ENCODE data around the gene SLMAP.

Gene SLMAP

DNA sequence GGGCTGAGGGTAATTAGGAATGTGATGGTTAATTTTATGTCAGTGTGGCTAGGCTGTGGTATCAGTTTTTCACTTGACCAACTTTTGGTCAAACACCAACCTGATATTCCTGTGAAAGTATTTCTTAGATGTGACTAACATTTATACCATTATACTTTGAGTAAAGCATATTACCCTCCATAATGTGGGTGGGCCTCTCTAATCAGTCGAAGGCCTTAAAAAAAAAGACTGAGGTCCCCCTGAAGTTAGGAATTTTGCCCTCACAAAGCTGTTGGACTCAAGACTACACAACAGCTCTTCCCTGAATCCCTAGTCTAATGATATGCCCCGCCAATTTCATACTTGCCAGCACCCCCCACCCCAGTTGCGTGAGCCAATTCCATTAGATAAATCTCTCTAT is 12.5 kb downstream of the SLMAP start:
- DNase-seq (no peak), ATAC-seq (replicated peaks) (no peak)
- peaks cover 25 to 46% of the 10 kb centered on the region in 2 donors for H3K4me1 Mint-ChIP-seq
- H3K36me3 Mint-ChIP-seq: peaks cover 35 to 55% of the 10 kb centered on the region in 2 donors
- H3K9me3 Mint-ChIP-seq: no peaks in the 10 kb centered on the region
- H3K4me3 Mint-ChIP-seq: no peak overlapping the region
- H3K27me3 Mint-ChIP-seq: no peaks in the 10 kb centered on the region
- H3K27ac Mint-ChIP-seq: peak overlapping the region; percentile 42

- H3K4me3 Mint-ChIP-seq: no peak overlapping the region
- peaks cover 14 to 30% of the 10 kb centered on the region in 2 donors for H3K4me1 Mint-ChIP-seq
- H3K27ac Mint-ChIP-seq: no peak overlapping the region
- H3K27me3 Mint-ChIP-seq: no peaks in the 10 kb centered on the region
- H3K9me3 Mint-ChIP-seq: no peaks in the 10 kb centered on the region
- ATAC-seq (replicated peaks) (no peak), DNase-seq (no peak)
- peaks cover 20 to 41% of the 10 kb centered on the region in 2 donors for H3K36me3 Mint-ChIP-seq
Measured at GRCh38 chr3:57770009-57770827, 14.1 kb downstream of the SLMAP start.

GRCh38 chr3:57772251-57772650 is 16.1 kb downstream of the SLMAP start:
- H3K36me3 Mint-ChIP-seq: peaks cover 14 to 34% of the 10 kb centered on the region in 2 donors
- no peaks in the 10 kb centered on the region for H3K27me3 Mint-ChIP-seq
- ATAC-seq (replicated peaks) (no peak), DNase-seq (no peak)
- H3K4me3 Mint-ChIP-seq: no peak overlapping the region
- no peaks in the 10 kb centered on the region for H3K9me3 Mint-ChIP-seq
- H3K27ac Mint-ChIP-seq: no peak overlapping the region
- peaks cover 14 to 29% of the 10 kb centered on the region in 2 donors for H3K4me1 Mint-ChIP-seq

DNA sequence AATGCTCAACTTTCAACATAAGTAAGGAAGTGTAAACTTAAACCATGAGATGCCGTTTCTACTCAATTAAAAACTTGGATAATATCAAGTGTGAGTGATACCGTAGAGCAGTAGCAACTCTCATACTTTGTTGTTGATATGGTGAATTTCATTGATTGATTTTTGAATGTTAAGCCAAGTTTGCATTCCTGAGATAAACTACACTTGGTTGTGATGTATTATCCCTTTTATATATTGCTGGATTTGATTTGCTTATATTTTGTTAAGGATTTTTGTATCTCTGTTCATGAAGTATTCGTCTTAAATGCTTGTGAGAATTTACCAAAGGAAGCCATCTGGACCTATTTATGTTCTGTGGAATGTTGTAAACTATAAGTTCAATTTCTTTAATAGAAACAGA is 21.7 kb downstream of the SLMAP start:
- no peak for ATAC-seq (replicated peaks)
- Mint-ChIP-seq H3K9me3 (no peaks in the 10 kb centered on the region), H3K4me3 (no peak overlapping the region), H3K4me1 (peaks cover 6 to 19% of the 10 kb centered on the region in 2 donors), H3K27ac (no peak overlapping the region), H3K27me3 (no peaks in the 10 kb centered on the region), H3K36me3 (peaks cover 13 to 25% of the 10 kb centered on the region in 2 donors)
- DNase-seq: no peak

DNA sequence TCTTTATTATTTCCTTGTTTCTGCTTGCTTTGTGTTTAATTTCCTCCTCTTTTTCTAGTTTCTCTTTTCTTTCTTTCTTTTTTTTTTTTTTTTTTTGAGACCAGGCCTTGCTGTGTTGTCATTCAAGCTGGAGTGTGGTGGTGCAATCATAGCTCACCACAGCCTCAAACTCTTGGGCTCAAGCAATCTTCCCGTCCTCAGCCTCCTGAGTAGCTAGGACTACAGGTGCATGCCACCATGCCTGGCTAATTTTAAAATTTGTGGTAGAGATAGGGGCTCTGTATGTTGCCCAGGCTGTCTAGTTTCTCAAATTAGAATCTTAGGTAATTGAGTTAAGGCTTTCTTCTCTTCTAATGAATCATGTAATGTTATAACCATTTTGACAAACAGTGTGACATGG is 22.4 kb downstream of the SLMAP start:
- Mint-ChIP-seq H3K4me3 (no peak overlapping the region), H3K27ac (no peak overlapping the region)
- DNase-seq: no peak

DNA sequence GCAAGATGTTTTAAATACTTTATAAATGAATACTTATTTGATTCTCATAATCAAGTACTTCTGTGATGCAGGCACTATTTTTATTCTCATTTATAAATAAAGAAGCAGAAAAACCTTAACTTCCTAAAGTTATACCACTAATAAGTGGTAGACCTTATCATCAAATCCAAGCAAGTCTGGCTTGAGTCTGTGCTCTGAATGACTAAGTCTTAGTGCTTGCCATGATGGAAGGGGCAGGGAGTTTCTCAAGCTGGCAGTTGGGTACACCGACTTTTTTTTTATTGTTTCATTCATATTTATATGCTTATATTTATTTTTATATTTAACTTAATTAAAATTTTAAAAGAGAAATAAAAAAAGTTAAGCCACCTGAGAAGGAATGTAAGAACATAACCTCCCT is 23.6 kb downstream of the SLMAP start:
- no peak for ATAC-seq (replicated peaks)
- peaks cover 12 to 36% of the 10 kb centered on the region in 2 donors for H3K4me1 Mint-ChIP-seq
- H3K9me3 Mint-ChIP-seq: no peaks in the 10 kb centered on the region
- no peak overlapping the region for H3K4me3 Mint-ChIP-seq
- DNase-seq: no peak
- H3K27ac Mint-ChIP-seq: no peak overlapping the region
- no peaks in the 10 kb centered on the region for H3K27me3 Mint-ChIP-seq
- H3K36me3 Mint-ChIP-seq: peaks cover 13 to 29% of the 10 kb centered on the region in 2 donors

More for the DNA sequence above, 22.4 kb downstream of the SLMAP start:
- ATAC-seq (replicated peaks): no peak
- no peaks in the 10 kb centered on the region for H3K27me3 Mint-ChIP-seq
- H3K9me3 Mint-ChIP-seq: no peaks in the 10 kb centered on the region
- peaks cover 8 to 24% of the 10 kb centered on the region in 2 donors for H3K4me1 Mint-ChIP-seq
- H3K36me3 Mint-ChIP-seq: peaks cover 13 to 29% of the 10 kb centered on the region in 2 donors

- Mint-ChIP-seq H3K36me3 (peaks cover 11 to 23% of the 10 kb centered on the region in 2 donors), H3K27ac (no peak overlapping the region), H3K27me3 (no peaks in the 10 kb centered on the region), H3K4me3 (no peak overlapping the region), H3K4me1 (peaks cover 10 to 27% of the 10 kb centered on the region in 2 donors), H3K9me3 (no peaks in the 10 kb centered on the region)
- DNase-seq (no peak), ATAC-seq (replicated peaks) (no peak)
Measured at GRCh38 chr3:57783186-57784088, 27.3 kb downstream of the SLMAP start.

DNA sequence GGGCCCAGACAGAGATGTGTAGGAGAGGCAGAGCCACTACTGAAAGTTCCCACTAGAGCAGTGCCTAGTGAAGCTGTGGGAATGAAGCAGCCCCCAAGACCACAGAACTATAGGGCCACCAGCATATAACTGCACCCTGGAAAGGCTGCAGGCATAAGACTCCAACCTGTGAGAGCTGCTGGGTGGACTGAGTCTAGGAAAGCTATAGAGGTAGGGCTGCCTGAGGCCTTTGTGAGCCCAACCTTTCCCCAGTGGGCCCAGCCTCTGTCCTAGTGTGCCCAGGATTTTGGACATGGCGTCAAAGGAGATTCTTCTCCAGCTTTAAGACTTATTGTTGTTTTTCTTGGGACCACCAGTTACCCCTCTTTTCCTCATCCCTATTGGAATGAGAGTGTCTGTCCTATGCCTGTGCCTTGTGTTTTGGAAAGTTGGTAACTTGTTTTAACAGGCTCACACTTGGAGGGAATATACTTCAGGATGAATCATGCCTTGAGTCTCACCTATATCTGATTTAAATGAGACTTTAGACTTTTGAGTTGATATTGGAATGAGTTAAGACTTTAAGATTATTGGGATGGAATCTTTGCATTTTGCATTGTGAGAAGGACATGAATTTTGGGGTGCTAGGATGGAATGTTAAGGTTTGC is 28.1 kb downstream of the SLMAP start:
- no peak overlapping the region for H3K4me3 Mint-ChIP-seq
- peaks cover 6 to 17% of the 10 kb centered on the region in 2 donors for H3K36me3 Mint-ChIP-seq

GRCh38 chr3:57785446-57785845 is 29.3 kb downstream of the SLMAP start:
- Mint-ChIP-seq H3K4me3 (no peak overlapping the region), H3K36me3 (peaks cover 6 to 17% of the 10 kb centered on the region in 2 donors), H3K4me1 (peaks cover 10 to 23% of the 10 kb centered on the region in 2 donors), H3K27me3 (no peaks in the 10 kb centered on the region), H3K27ac (no peak overlapping the region), H3K9me3 (no peaks in the 10 kb centered on the region)
- DNase-seq (no peak), ATAC-seq (replicated peaks) (no peak)

More for the DNA sequence above, 28.1 kb downstream of the SLMAP start:
- peaks cover 10 to 23% of the 10 kb centered on the region in 2 donors for H3K4me1 Mint-ChIP-seq
- H3K27ac Mint-ChIP-seq: no peak overlapping the region
- DNase-seq: no peak
- no peak for ATAC-seq (replicated peaks)
- H3K9me3 Mint-ChIP-seq: no peaks in the 10 kb centered on the region
- H3K27me3 Mint-ChIP-seq: no peaks in the 10 kb centered on the region

DNA sequence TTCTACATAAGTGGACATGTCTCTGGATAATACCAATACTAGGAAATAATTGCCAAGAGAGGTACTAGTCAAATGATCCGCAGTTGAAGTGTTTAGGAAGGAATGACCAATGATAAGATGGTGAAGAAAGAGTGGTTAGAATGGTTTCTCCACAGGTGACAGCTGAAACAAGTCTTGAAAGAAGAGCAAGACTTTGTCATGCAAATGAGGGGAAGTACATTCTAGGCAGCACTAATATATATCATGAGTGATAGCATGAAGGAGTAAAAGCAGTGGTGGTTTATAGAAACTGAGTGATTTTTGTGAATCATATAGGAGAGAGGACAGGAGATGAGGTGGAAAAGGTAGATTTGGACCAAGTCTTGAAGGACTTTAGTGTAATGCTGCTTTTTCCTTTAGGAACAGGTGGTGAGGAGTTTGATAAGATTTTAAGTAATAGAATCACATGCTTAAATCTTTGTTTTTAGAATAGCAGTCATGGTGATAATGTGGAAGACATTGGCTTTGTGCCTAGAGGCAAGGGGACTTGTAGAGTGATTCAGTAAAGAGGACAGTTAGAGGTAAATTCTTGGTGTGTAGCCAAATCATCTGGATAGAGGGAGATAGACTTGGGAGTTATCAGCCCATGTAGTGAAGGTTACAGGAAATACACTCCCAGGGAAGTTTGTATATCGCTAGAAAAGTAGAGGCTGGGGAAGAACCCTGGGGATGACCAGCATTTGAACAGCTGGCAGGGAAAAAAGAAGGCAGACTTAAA is 31.9 kb downstream of the SLMAP start:
- Mint-ChIP-seq H3K27ac (no peak overlapping the region), H3K9me3 (no peaks in the 10 kb centered on the region), H3K27me3 (no peaks in the 10 kb centered on the region), H3K4me3 (no peak overlapping the region), H3K36me3 (peaks cover 0 to 5% of the 10 kb centered on the region in 2 donors), H3K4me1 (peaks cover 7 to 18% of the 10 kb centered on the region in 2 donors)
- ATAC-seq (replicated peaks): peak; percentile 97 to 99
- no peak for DNase-seq

DNA sequence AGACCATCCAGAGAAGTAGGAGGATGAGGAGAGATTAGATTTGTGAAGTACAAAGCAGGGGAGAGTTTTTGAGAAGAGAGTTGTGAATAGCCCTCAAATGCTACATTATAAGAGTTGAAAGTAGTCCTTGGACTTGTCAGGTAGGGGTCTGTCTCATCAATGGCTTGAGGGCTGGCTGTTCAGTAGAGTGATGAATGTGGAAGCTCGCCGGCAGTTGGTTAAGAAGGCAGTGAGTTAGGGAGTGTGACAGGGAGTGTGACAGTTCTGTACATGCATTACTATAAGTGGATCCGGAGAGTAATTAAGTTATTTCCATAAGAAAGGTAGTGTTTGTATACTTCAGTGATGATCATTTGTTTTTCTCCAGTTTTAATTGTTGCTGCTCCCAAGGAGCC is 32.5 kb downstream of the SLMAP start:
- no peaks in the 10 kb centered on the region for H3K27me3 Mint-ChIP-seq
- ATAC-seq (replicated peaks): no peak
- H3K36me3 Mint-ChIP-seq: no peaks in the 10 kb centered on the region
- no peak overlapping the region for H3K27ac Mint-ChIP-seq
- H3K4me3 Mint-ChIP-seq: no peak overlapping the region
- no peak for DNase-seq
- H3K9me3 Mint-ChIP-seq: no peaks in the 10 kb centered on the region
- H3K4me1 Mint-ChIP-seq: peaks cover 5 to 12% of the 10 kb centered on the region in 2 donors

- H3K27ac Mint-ChIP-seq: no peak overlapping the region
- DNase-seq (no peak), ATAC-seq (replicated peaks) (no peak)
Measured at GRCh38 chr3:57791245-57791644, 35.1 kb downstream of the SLMAP start.

GRCh38 chr3:57792198-57792597 is 36.1 kb downstream of the SLMAP start:
- no peaks in the 10 kb centered on the region for H3K36me3 Mint-ChIP-seq
- H3K27ac Mint-ChIP-seq: no peak overlapping the region
- DNase-seq (no peak), ATAC-seq (replicated peaks) (no peak)
- H3K9me3 Mint-ChIP-seq: no peaks in the 10 kb centered on the region
- H3K4me1 Mint-ChIP-seq: peaks cover 9 to 12% of the 10 kb centered on the region in 2 donors
- H3K27me3 Mint-ChIP-seq: no peaks in the 10 kb centered on the region
- no peak overlapping the region for H3K4me3 Mint-ChIP-seq

More at GRCh38 chr3:57791245-57791644, 35.1 kb downstream of the SLMAP start:
- Mint-ChIP-seq H3K4me1 (peaks cover 7 to 10% of the 10 kb centered on the region in 2 donors), H3K9me3 (no peaks in the 10 kb centered on the region), H3K4me3 (no peak overlapping the region), H3K27me3 (no peaks in the 10 kb centered on the region), H3K36me3 (no peaks in the 10 kb centered on the region)

Measured in stimulated activated naive B cell treated with anti-CD40 and anti-IgM and Interleukin-4, amounts not matched to agents 10 μg/mL and 1 μg/mL and 100 μg/mL, for 72 hours (primary cell).